SU-DHL-6 (cell line): Measurements from ENCODE around the gene ADGRG1.

Experiments
- EZH2phosphoT487 ChIP-seq: fragments of 200-600 bp; sonication (generic), shearing (Covaris generic); conservative IDR thresholded peaks from 2 replicates; pipeline ENCODE4 v1.6.1; 2018; ENCODE audit warnings: mild to moderate bottlenecking, antibody characterized with exemption, low read length, moderate library complexity, mixed read lengths
- TF ChIP-seq, protein P1 (sequence below): fragments of 200-600 bp; sonication (generic); IDR thresholded peaks from one replicate; pipeline ENCODE4 v1.5.1; 2017; ENCODE audit warnings: antibody characterized with exemption, mild to moderate bottlenecking, low read length, moderate library complexity; ENCODE audit not compliant: insufficient read depth, poor library complexity, severe bottlenecking

DNA sequence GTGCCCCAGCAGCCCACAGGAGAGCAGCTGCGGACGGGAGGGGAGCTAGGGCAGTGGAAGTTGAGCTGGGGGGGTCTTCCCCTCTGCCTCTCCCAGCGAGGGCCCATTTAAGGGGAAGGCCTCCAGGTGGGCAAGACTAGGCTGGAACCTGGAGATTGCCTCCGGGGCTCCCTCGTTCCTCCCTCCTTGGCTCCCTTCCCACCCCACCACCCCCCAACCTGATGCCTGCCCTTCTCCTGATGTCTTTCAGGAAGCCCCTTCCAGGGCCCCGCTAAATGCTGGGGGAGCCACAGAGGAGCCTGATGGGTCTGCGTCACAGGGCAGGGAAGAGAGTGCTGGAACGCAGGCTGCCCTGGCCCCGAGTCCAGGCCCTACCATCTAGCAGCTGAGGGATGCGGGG is 16.7 kb downstream of the ADGRG1 start:
- TF ChIP-seq, protein P1, sequence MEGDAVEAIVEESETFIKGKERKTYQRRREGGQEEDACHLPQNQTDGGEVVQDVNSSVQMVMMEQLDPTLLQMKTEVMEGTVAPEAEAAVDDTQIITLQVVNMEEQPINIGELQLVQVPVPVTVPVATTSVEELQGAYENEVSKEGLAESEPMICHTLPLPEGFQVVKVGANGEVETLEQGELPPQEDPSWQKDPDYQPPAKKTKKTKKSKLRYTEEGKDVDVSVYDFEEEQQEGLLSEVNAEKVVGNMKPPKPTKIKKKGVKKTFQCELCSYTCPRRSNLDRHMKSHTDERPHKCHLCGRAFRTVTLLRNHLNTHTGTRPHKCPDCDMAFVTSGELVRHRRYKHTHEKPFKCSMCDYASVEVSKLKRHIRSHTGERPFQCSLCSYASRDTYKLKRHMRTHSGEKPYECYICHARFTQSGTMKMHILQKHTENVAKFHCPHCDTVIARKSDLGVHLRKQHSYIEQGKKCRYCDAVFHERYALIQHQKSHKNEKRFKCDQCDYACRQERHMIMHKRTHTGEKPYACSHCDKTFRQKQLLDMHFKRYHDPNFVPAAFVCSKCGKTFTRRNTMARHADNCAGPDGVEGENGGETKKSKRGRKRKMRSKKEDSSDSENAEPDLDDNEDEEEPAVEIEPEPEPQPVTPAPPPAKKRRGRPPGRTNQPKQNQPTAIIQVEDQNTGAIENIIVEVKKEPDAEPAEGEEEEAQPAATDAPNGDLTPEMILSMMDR, result no peak
- TF ChIP-seq EZH2phosphoT487, result no peak
